Measurements from ENCODE around the gene P2RY8.
"Not testable (repeated sequence)": the region's sequence is repeated elsewhere in the genome, so short reads cannot be mapped to it uniquely, and the experiment has no call there.

P2RY8 gene, protein sequence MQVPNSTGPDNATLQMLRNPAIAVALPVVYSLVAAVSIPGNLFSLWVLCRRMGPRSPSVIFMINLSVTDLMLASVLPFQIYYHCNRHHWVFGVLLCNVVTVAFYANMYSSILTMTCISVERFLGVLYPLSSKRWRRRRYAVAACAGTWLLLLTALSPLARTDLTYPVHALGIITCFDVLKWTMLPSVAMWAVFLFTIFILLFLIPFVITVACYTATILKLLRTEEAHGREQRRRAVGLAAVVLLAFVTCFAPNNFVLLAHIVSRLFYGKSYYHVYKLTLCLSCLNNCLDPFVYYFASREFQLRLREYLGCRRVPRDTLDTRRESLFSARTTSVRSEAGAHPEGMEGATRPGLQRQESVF

DNA sequence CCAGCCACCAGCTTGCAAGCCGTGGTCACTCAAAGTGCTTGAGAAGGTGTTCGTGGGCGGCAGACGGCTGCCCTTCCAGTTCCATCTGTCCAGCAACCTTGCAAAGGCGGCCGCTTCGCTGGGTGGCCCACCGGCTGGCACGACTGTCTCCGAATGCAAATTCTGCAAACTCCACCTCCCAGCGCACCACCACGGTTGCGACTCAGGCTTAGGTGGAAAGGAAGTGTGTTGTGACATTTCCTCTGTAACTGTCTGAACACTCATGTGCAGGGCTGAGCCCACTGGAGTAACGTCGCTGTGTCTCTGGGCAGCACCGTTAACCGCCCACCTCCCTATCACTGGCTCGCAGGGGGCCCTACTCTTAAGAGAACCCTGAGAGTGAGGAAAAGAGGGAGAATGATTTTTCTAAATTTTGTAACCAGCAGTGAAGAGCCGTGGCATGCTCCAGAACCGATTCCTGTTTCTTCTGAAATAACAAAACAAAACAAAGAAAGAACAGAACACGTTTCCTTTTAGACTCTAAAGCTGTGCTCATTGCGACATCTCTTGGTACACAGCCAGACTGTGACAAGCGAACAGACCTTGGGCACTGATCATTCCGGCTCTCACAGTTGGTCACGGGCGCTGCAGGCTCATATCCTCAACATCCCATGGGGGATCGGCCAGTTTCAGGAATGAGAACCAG, at the start of gene P2RY8:
TSS of gene P2RY8 (minus strand) at position 155 of the 685 bp plus-strand sequence. CDS start 70,627 bp downstream, outside the sequence.
- peak; percentile 67 for DNase-seq (ENCODE audit: low read depth)

DNA sequence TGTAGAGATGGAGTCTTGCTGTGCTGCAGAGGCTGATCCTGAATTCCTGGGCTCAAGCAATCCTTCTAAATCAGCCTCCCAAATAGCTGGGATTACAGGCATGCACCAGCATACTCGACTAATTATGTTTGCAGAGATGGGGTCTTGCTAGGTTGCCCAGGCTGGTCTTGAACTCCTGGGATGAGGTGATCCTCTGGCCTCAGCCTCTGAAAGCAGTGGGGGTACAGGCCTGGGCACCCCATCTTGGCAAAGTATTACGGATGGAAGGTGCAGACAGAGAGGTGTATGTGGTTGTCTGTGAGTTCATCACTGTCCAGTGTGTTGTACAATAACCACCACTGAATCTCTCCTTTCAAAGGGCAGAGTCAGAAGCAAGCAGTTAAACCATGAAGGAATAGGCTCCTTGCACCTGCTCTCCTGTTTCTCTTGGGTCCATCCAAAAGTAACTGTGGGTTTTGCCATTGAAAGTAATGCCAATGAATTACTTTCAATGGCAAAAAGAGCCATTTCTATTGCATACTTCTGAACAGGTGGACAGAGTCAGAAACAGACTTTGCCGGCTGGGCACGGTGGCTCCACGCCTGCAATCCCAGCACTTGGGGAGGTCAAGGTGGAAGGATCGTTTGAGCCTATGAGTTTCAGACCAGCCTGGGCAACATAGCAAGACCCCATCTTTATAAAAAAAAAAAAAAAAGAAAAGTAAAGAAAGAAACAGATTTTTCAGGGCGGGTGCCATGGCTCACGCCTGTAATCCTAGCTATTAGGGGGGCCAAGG, 47.4 kb upstream of the P2RY8 start:
- no peak for DNase-seq (ENCODE audit: low read depth)

DNA sequence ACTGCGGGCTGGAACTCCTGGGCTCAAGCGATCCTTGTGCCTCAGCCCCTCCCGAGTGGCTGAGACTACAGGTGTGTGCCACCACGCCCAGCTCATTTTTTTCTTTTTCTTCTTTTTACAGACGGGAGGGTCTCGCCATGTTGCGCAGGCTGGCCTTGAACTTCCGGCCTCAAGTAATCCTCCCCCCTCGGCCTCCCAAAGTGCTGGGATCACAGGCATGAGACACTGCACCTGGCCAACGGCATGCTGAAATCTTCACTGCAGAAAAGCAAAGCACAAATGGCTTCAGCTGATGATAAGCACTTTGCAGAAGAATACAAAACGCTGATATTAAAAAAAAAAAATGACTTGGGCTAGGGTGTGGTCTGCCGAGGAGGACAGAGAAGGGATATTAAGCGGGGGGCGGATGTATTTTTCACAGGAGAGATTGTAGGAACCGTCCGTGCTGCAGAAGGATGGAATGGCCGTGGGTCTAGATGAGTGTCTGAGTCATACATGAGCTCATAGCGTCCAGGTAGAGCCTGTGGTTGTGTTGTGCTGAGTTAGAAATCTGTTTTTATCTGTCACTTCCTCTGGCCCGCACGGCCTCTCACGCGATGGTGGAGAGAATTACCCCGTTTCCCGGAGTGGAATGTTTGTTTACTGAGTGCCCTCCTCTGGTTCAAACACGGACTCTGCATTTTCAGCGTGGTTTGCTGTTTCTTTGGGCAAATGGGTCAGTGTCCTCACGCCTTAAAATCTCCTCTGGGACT, 45.9 kb upstream of the P2RY8 start:
- DNase-seq (ENCODE audit: low read depth) = peak; percentile 63

DNA sequence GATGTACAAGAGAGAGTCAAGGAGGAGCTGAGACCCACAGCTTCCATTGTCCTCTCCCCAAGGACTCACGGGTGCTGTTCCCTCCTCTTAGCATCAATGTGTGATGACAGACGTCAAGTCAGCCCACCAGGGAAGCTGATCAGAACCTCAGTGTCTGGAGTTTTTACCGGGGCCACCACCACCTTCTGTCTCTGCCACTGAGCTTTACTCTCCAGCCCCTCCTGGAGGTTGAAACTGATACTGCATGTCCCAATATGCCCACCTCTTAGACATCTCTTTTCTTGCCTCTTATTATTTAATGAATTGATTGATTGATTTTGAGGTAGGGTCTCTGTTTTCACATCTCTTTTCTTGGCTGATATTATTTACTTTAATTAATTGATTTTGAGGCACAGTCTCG, 44.1 kb upstream of the P2RY8 start:
- peak; percentile 43 for DNase-seq (ENCODE audit: low read depth)

DNA sequence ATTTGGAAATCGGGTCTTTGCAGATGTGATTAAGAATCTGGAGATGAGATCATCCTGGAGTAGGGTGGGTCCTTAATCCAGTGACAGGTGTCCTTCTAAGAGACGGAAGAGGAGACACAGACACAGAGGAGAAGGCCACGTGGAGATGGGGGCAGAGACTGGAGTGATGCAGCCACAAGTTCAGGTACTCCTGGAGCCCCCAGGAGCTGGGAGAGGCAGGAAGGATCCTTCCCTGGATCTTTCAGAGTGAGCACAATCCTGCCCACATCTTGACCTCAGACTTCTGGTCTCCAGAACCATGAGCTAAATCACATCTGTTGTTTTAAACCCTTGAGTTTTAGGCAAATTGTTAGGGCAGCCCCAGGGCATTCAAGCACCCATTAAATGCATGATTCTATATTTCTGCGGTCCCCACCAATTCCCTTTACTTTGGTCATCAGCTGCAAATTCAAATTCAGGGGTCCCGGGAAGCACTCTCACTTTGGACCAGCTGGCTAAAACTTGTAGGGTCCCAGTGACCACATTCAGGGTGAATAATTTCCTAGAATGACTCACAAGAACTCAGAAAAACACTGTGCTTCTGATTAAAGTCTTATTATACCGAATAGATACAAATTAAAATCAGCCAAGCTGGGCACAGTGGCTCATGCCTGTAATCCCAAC, 41.7 kb upstream of the P2RY8 start:
- DNase-seq (ENCODE audit: low read depth) = no peak

DNA sequence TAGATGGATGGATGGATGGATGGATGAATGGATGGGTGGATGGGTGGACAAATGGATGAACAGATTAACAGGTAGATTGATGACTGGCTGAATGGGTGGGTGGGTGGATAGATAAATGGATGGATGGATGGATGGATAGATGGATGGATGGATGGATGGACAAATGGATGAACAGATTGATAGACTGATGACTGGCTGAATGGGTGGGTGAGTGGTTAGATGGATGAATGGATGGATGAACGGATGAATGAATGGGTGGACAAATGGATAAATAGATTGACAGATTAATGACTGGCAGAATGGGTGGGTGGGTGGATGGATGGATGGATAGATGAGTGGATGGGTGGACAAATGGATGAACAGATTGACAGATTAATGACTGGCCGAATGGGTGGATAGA, 40.9 kb upstream of the P2RY8 start:
- DNase-seq (ENCODE audit: low read depth) = no peak

DNA sequence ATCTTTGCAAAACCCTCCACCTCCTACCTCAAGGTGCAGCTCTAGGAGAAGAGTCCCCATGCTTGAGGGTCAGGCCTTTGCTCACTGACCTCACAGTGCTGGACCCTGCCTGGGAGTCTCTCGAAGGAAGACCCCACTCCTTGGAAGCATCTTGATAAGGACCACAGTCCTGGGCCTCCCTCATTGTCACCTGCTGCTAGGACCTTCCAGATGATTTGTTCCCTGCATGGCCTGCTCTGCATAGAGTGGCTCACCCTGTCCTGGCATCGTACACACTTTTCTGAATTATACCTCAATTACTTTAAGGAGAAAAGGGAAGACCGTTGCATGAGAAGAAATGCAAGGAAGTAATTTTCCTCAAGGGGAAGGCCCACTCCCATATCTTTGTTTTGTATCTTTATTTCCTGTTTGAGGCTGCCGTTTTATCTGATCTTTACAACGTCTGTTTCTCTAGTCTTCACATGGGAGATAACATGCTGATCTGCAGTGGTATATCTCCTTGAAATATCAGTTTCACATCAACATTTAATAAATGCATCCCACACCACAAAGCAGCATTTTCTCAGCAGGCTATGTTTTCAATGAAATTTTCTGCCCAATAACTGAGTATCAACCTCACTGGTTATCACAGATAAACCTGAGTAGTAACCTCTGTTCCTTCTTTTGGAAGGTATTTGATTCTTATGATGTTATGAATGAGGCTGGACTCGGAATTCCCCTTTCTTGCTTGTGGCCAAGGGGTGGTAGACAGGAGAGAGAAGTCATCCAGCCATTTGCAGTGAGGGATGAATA, 39.4 kb upstream of the P2RY8 start:
- DNase-seq (ENCODE audit: low read depth) = no peak

DNA sequence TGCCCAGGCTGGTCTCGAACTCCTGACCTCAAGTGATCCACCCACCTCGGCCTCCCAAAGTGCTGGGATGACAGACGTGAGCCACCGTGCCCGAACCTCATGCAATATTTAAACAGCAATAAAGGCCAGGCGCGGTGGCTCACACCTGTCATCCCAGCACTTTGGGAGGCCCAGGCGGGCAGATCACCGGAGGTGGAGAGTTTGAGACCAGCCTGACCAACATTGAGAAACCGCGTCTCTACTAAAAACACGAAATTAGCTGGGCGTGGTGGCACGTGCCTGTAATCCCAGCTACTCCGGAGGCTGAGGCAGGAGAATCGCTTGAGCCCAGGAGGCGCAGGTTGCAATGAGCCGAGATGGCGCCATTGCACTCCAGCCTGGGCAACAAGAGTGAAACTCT, 37.2 kb upstream of the P2RY8 start:
- DNase-seq (ENCODE audit: low read depth) = not testable (repeated sequence)

DNA sequence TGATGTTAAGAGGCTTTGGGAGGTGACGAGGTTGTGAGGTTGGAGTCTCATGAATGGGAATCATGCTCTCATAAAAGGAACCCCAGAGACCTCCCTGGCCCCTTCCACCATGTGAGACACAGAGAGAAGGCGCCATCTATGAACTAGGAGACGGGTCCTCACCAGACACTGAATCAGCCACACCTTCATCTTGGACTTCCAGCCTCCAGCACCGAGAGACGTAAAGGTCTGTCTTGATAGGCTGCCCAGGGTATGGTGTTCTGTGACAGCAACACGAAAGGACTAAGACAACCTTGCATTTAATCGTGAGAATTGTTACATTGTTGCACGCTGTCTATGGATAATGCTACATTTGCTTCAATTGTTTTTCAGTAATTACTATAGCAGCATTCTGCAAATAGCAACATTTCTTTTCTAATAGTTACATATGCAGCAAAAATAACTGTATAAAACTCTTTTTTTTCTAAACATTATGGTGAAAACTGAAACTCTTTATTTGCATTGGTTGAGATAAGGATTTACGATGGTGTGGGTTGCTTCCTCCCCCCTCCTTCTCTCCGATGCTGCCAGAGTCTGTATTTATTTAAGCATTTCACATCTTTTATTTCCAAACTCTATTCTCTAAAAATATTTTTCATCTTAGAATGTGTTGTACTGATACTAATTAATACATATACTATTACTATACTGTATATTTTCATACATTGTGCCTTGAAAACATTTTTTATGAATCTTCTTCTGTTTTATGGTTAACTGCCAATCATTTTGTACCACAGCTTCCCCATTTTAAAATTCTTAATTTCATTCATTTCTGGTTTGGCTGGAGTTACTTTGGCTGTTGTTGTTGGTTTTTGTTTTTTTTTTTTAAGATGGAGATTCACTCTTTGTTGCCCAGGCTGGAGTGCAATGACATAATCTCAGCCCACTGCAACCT, 28.0 kb upstream of the P2RY8 start:
- DNase-seq (ENCODE audit: low read depth) = no peak

DNA sequence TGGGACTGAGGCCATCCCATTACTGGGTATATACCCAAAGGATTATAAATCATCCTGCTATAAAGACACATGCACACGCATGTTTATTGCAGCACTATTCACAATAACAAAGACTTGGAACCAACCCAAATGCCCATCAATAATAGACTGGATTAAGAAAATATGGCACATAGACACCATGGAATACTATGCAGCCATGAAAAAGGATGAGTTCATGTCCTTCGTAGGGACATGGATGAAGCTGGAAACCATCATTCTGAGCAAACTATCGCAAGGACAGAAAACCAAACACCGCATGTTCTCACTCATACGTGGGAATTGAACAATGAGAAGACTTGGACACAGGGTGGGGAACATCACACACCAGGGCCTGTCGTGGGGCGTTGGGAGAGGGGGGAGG, 27.1 kb upstream of the P2RY8 start:
- not testable (repeated sequence) for DNase-seq (ENCODE audit: low read depth)

DNA sequence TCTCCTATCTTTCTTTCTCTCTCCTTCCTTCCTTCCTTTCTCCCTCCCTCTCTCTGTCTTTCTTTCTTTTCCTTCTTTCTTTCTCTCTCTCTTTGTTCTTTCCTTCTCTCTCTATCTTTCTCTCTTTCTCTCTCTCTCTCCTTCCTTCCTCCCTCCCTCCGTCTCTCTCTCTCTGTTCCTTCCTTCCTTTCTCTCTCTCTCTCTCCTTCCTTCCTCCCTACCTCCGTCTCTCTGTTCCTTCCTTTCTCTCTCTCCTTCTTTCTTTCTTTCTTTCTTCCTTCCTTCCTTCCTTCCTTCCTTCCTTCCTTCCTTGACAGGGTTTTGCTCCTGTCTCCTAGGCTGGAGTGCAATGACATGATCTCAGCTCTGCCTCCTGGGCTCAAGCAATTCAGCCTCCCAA, 24.2 kb upstream of the P2RY8 start:
- DNase-seq (ENCODE audit: low read depth) = no peak

DNA sequence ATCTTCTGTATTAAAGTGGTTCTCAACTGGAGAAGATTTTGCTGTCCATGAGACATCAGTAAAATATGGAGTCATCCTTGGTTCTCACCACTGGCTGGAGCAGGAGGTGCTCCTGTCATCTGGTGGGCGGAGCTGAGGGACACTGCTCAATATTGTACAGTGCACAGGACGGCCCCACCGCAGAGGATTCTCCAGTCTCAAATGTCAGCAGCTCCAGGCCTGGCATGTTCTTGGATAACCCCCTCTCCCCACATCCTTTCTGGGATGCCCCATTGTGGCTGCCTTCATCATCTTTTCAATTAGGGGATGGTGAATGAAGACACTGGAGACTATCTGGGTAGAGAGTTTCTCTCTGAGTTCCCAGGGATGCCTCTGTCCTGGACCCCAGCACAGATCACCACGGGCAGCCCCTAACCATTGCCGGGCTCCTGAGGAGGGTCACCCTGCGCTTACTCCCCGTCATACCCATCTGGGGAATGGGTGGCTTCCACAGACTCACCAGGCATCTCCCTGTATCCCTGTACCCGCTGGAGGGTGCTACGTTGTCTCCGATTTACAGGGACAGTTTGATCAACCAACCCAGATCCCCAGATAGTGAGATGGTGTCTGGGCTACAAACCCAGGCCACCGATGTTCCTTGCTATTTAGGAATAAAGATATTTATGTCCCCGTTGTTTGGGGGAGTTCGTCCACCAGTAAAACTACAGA, 21.9 kb upstream of the P2RY8 start:
- no peak for DNase-seq (ENCODE audit: low read depth)

DNA sequence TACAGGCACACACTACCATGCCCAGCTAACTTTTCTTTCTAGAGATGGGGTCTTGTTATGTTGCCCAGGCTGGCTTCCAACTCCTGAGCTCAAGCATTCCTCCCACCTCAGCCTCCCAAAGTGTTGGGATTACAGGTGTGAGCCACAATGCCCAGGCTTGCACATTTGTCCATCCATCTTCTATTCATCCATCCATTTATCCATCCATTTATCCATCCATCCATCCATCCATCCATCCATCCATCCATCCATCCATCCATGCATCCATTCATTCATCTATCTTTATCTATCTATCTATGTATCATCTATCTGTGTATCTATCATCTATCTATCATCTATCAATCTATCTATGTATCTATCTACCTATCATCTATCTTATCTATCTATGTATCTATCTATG, 20.5 kb upstream of the P2RY8 start:
- not testable (repeated sequence) for DNase-seq (ENCODE audit: low read depth)

DNA sequence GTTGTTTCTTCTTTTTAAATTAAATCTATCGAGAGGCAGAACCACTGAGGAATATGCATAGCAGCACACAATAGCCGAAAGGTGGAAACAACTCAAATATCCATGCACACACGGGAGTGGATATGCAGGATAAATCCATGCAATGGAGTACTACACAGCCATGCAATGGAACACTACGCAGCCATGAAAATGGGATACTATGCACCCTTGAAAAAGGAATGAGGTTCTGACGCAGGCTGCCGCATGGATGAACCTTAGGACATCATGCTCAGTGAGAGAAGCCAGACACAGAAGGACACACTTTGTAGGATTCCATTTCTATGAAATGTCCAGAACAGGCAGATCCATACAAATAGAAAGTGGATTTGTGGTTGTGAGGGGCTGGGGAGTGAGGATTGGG, 18.4 kb upstream of the P2RY8 start:
- no peak for DNase-seq (ENCODE audit: low read depth)

DNA sequence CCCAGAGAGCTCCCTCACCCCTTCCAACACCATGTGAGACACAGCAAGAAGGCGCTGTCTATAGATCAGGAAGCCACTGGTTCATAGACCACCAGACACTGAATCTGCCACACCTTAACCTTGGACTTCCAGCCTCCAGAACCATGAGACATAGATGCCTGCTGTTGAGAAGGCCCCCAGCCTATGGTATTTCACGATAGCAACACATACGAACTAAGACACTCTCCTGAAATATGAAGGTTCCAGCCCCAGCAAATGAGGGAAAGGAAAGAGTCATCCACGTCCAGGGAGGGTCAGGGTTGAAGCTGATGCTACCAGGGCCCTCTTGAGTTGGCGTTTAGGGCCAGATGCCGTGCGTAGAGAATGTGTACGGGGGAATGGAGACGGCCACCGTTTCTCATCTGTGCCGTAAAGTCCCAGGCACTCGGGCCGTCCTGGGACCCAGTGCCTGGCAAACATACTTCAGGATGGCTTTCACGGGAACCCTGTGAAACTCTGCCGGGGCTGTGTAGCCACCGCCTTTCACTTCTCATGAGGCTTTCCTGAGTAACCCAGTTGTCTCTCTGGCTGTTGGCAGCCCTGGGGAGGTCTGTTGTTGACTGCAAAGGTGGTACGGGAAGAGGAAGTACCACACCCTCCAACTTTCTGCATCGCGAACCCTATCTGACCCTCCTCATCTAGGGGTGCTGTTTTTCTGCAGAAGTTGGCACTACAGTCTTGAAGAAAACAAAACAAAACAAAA, 17.7 kb upstream of the P2RY8 start:
- DNase-seq (ENCODE audit: low read depth) = peak; percentile 64

DNA sequence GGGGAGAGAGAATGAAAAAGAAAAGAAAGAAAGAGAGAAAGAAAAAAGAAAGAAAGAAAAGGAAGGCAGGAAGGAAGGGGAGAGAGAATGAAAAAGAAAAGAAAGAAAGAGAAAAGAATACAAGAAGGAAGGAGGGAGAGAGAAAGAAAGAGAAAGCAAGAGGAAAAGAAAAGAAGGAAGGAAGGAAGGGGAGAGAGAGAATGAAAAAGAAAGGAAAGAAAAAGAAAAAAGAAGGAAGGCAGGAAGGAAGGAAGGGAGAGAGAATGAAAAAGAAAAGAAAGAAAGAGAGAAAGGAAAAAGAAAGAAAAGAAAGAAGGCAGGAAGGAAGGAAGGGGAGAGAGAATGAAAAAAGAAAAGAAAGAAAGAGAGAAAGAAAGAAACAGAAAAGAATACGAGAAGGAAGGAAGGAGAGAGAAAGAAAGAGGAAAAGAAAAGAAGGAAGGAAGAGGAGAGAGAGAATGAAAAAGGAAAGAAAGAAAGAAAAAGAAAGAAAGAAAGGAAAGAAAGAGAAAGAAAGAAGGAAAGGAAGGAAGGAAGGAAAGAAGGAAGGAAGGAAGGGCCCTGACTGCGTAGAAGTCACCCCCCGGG, 15.1 kb upstream of the P2RY8 start:
- no peak for DNase-seq (ENCODE audit: low read depth)

DNA sequence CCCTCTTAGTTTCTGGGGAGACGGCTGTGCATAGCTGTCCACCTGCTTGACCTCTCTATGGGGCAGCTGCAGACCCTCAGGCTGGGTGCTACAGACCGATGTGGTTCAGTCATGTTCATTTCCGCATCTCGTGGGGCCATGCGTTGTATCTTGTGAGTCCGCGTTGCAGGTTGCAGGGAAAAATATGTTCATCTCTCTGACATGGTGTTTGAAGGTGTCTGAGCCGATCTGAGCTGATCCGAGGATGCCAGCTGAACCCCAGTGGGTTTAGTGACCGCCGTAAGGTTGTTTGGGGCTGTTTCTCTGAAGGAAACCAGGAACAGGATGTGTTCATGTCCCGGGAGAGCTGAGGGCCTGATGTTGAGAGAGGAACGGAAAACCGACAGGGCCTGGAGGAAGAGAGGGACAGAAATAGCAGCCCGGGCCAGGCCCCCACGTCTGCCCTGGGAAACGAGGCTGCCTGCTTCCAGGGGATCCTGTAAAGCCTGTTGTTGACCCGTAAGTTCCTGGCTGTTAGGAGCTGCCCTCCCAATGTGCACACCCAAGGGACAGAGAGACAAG, 9.8 kb upstream of the P2RY8 start:
- DNase-seq (ENCODE audit: low read depth) = no peak
